Vagina (tissue), 2 donors: ENCODE measurements around the gene ATXN1.

Experiments used
- CTCF ChIP-seq, 3 experiments: fragments of 450-650 bp in 2 of 3; fragments of 200-600 bp in 1 of 3; sonication (generic) in 1 of 3; IDR thresholded peaks; one replicate each; pipeline ENCODE4 v1.5.1; 2017 to 2019; ENCODE audit warnings: antibody characterized with exemption in 3 of 3, mild to moderate bottlenecking in 2 of 3, moderate library complexity in 2 of 3
- POLR2A ChIP-seq, 2 donors: fragments of 450-650 bp; IDR thresholded peaks; one replicate each; pipeline ENCODE4 v1.6.1; 2017; ENCODE audit warnings: antibody characterized with exemption in 2 of 2, mild to moderate bottlenecking in 2 of 2, moderate library complexity in 2 of 2

- TF ChIP-seq POLR2A (IDR thresholded peaks at IDR 0.05) (no peak), CTCF (IDR thresholded peaks at IDR 0.05) (no peak)
Measured at GRCh38 chr6:16482702-16483314, 278.5 kb downstream of the ATXN1 start.
